Right lobe of liver (tissue), 6 donors: ENCODE measurements around the gene CELSR3. TPM values are rescaled to one million over a fixed set of nuclear protein-coding genes. Genes with fewer than 3 reads are reported as not detected.

Experiments
- ATAC-seq, 4 donors: fragments of 200-7000 bp; cut with Tn5 transposase; one replicate each; pipeline ENCODE4 v1.9.1; 2020; ENCODE audit warnings: mild to moderate bottlenecking in 4 of 4, moderate library complexity in 4 of 4
- DNase-seq, 3 donors: peaks; one replicate each; pipeline ENCODE4 v3.0.0-alpha.2; 2020
- H3K27ac ChIP-seq, 3 donors: fragments of 200-600 bp; one replicate each; pipeline ENCODE4 v1.8.0; 2022
- H3K27me3 ChIP-seq, 2 donors: fragments of 200-600 bp; one replicate each; pipeline ENCODE4 v1.8.0; 2022
- H3K36me3 ChIP-seq, 4 donors: fragments of 200-600 bp; sonication (generic) in 1 of 4; one replicate each; pipeline versions ENCODE4 v1.5.1 to v1.8.0; 2017 to 2022; ENCODE audit warnings: control low read depth in 1 of 4
- H3K4me1 ChIP-seq, 4 donors: fragments of 200-600 bp; sonication (generic) in 1 of 4; one replicate each; pipeline versions ENCODE4 v1.5.1 to v1.8.0; 2017 to 2022; ENCODE audit warnings: control low read depth in 1 of 4
- H3K4me3 ChIP-seq, 3 donors: fragments of 200-600 bp; one replicate each; pipeline ENCODE4 v1.8.0; 2022
- H3K9me3 ChIP-seq, 4 donors: fragments of 200-600 bp; sonication (generic) in 1 of 4; one replicate each; pipeline versions ENCODE4 v1.5.1 to v1.8.0; 2017 to 2022; ENCODE audit warnings: control low read depth in 1 of 4
- POLR2A ChIP-seq: fragments of 450-650 bp; IDR thresholded peaks from one replicate; pipeline ENCODE4 v1.6.1; 2017; ENCODE audit warnings: antibody characterized with exemption, mild to moderate bottlenecking
- WGBS: methylation state at CpG from one replicate; pipeline ENCODE4 v1.1.6; 2018; ENCODE audit warnings: low coverage, low lambda C conversion rate; ENCODE audit not compliant: insufficient coverage; ENCODE audit errors: missing lambda C conversion rate; 5-methylcytosine and 5-hydroxymethylcytosine counted together
- intact Hi-C, 2 donors: fragments of 100-400 bp; cut with DNase I; formaldehyde crosslinking; loops; one replicate each; pipeline versions ENCODE4 v1.11.2 to v1.14.1; 2022
- microRNA-seq, 2 donors: library from miRNA; unstranded; fragments of <30 nt; microRNA quantifications; one replicate each; pipeline ENCODE4, GENCODE V29; 2019 to 2020
- small RNA-seq, 2 experiments: library from RNA; depleted of rRNA; stranded (forward); fragments of <200 nt; gene quantifications; one replicate each; pipeline ENCODE3, GENCODE V24; 2016
- total RNA-seq, 6 experiments: library from RNA; depleted of rRNA in 2 of 6; stranded (reverse); fragments of >200 nt in 2 of 6; fragmentation: NEBNext Ultra II Directional in 3 of 6; extraction: Animal tissue kit (Norgen Biotek cat#: 25700) in 3 of 6; gene quantifications; one replicate each; pipeline versions ENCODE4 v1.1.0 to v1.2.4, GENCODE V29; 2016 to 2023
- TF ChIP-seq, protein P1 (sequence below), 4 donors: fragments of 200-600 bp in 3 of 4; fragments of 450-650 bp in 1 of 4; IDR thresholded peaks; one replicate each; pipeline versions ENCODE4 v1.5.1 to v1.8.0; 2016 to 2022; ENCODE audit warnings: antibody characterized with exemption in 4 of 4, mild to moderate bottlenecking in 2 of 4
- donor health status: DM: no; HTN: yes; CAD: no.
- donor health status: DM: no; HTN: no; CAD: no.
- donor health status: DM: no; HTN: no; CAD: no.
- donor health status: DM: no; HTN: yes; CAD: no.
- donor health status: DM: no; HTN: yes; CAD: no.

Gene CELSR3
- total RNA-seq, 6 experiments from 2014 or later = 0.15 to 0.68 (median 0.34) TPM

DNA sequence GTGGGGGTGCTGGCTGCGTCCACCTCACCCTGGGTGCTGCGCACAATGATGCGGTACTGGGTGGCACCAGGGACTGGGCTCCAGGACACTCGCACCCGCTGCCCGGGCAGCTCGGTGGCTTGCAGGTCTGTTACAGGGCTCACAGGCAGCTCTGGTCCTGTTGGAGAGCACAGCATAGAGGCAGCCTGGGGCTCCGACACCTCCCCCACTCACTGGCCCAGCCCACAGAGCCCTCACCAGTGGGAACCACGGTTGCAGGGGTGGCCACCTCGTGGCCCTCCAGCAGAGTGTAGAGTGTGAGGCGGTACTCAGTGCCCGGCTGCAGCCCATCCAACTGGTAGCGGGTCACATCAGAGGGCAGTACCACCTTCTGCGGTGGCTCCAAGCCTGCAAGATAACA, 71.2 kb downstream of the CELSR3 start:
- TF ChIP-seq, protein P1, sequence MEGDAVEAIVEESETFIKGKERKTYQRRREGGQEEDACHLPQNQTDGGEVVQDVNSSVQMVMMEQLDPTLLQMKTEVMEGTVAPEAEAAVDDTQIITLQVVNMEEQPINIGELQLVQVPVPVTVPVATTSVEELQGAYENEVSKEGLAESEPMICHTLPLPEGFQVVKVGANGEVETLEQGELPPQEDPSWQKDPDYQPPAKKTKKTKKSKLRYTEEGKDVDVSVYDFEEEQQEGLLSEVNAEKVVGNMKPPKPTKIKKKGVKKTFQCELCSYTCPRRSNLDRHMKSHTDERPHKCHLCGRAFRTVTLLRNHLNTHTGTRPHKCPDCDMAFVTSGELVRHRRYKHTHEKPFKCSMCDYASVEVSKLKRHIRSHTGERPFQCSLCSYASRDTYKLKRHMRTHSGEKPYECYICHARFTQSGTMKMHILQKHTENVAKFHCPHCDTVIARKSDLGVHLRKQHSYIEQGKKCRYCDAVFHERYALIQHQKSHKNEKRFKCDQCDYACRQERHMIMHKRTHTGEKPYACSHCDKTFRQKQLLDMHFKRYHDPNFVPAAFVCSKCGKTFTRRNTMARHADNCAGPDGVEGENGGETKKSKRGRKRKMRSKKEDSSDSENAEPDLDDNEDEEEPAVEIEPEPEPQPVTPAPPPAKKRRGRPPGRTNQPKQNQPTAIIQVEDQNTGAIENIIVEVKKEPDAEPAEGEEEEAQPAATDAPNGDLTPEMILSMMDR (IDR thresholded peaks at IDR 0.05) = no peak
- TF ChIP-seq POLR2A = no peak
- no CpG with 5 or more reads among the region's 14 CpGs for WGBS
- no peaks in the 10 kb centered on the region for H3K36me3 ChIP-seq
- H3K4me3 ChIP-seq = no peak overlapping the region
- no peaks in the 10 kb centered on the region for H3K4me1 ChIP-seq
- no peaks in the 10 kb centered on the region for H3K9me3 ChIP-seq
- no peak overlapping the region for H3K27ac ChIP-seq
- no peak for DNase-seq
- no peak for ATAC-seq
- intact Hi-C loops = no loop called here
- H3K27me3 ChIP-seq = no peaks in the 10 kb centered on the region

DNA sequence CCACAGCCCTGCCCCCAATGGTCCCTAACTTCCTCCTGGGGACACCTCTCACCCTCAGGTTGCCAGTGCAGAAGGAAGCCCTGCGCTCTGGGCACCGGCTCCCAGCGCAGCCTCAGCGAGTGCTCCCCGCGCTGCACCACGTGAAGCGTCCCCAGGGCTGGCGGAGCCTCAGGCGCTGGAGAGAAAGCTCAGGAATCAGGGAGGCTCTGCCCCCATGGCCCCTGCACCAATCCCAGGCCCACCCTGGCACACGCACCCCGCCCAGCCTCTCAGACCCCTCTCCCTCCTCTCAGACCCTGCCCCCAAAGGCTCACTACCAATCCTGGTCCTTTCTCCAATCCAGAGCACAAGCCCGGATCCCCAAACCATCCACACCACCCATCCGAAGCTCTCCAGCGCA, 74.5 kb downstream of the CELSR3 start:
- Histone ChIP-seq H3K9me3 (no peaks in the 10 kb centered on the region), H3K36me3 (no peaks in the 10 kb centered on the region), H3K27me3 (no peaks in the 10 kb centered on the region), H3K27ac (no peak overlapping the region), H3K4me3 (no peak overlapping the region), H3K4me1 (no peaks in the 10 kb centered on the region)
- ATAC-seq (no peak), DNase-seq (no peak)
- intact Hi-C loops = loop anchor here in 1 of 2 donors (10.0 kb wide), 1 partner anchor 977 kb away; no protein-coding TSS in a partner anchor
- WGBS = 83% methylated on average over 12 of the region's 15 CpGs
- TF ChIP-seq POLR2A = no peak
- TF ChIP-seq, protein P1 (IDR thresholded peaks at IDR 0.05) = no peak

DNA sequence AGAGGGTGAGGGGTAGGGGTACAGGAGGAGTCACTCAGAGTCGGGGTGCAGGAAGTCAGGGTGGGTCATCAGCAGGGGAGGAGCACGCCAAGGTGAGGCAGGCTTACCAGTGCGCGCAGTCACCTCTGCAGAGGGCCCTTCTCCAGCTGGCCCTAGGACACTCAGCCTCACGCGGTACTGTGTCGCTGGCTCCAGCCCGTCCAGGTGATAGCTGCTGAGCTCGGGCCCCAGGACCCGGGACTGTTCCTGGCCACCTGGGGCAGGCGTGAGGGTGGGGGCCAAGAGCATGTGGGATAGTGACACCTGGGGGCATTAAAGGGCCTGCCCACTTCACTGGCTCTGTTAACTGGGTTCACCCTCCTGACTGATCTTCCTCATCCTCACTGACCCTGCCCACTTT, 75.0 kb downstream of the CELSR3 start:
- Histone ChIP-seq H3K4me3 (no peak overlapping the region), H3K36me3 (no peaks in the 10 kb centered on the region), H3K27ac (no peak overlapping the region), H3K27me3 (no peaks in the 10 kb centered on the region), H3K4me1 (no peaks in the 10 kb centered on the region), H3K9me3 (no peaks in the 10 kb centered on the region)
- intact Hi-C loops = loop anchor here in 1 of 2 donors (10.0 kb wide), 1 partner anchor 977 kb away; no protein-coding TSS in a partner anchor
- no peak for TF ChIP-seq POLR2A
- TF ChIP-seq, protein P1 (IDR thresholded peaks at IDR 0.05) = no peak
- WGBS = 50% methylated on average over 1 of the region's 11 CpGs
- DNase-seq (no peak), ATAC-seq (no peak)

Small RNA genes lying within 50 kb of the gene (microRNA-seq; reads per million reads assigned to microRNA genes)
- gene MIR4793 = 0 reads per million in 2 donors

Small RNA genes lying within 50 kb of the gene (small RNA-seq; reads per million reads assigned to genes)
- 0 reads per million in 2 experiments for gene AC141002.1

Other genes with a start within 250 kb of the CELSR3 start
- 100 to 1,000 TPM in 2 of 6 experiments, 10 to 100 TPM in 4; 65.9 to 132 (median 86.5) TPM for gene PLXNB1, start 232.8 kb downstream of the CELSR3 start, total RNA-seq
- gene CCDC51, start 222.8 kb downstream of the CELSR3 start, total RNA-seq = 10 to 100 TPM in 2 of 6 experiments, 1 to 10 TPM in 4; 5.9 to 16.0 (median 8.1) TPM
- gene TMA7, start 222.6 kb downstream of the CELSR3 start, total RNA-seq = 100 to 1,000 TPM in 2 of 6 experiments, 10 to 100 TPM in 4; 64.8 to 182 (median 80.1) TPM
- gene ATRIP, start 216.1 kb downstream of the CELSR3 start, total RNA-seq = 1 to 10 TPM; 2.4 to 4.5 (median 3.2) TPM
- 100 to 1,000 TPM in 4 of 6 experiments, 10 to 100 TPM in 2; 76.3 to 118 (median 101) TPM for gene SHISA5, start 158.7 kb downstream of the CELSR3 start, total RNA-seq
- 10 to 100 TPM in 1 of 6 experiments, 1 to 10 TPM in 4, under 1 TPM in 1; 0.59 to 10.8 (median 1.4) TPM for gene PFKFB4, start 106.1 kb downstream of the CELSR3 start, total RNA-seq
- gene UCN2, start 99.1 kb downstream of the CELSR3 start, total RNA-seq = not detected
- gene COL7A1, start 67.6 kb downstream of the CELSR3 start, total RNA-seq = 1 to 10 TPM in 4 of 6 experiments, under 1 TPM in 2; 0.31 to 1.7 (median 1.1) TPM
- 100 to 1,000 TPM; 176 to 329 (median 213) TPM for gene UQCRC1, start 53.2 kb downstream of the CELSR3 start, total RNA-seq
- not detected for gene TMEM89, start 41.1 kb downstream of the CELSR3 start, total RNA-seq
- gene SLC26A6, start 27.4 kb downstream of the CELSR3 start, total RNA-seq = 1 to 10 TPM; 6.6 to 9.9 (median 8.6) TPM
- gene NCKIPSD, start 23.0 kb upstream of the CELSR3 start, total RNA-seq = 10 to 100 TPM in 4 of 6 experiments, 1 to 10 TPM in 2; 6.8 to 27.3 (median 12.3) TPM
- 10 to 100 TPM; 25.4 to 31.4 (median 27.4) TPM for gene IP6K2, start 54.3 kb upstream of the CELSR3 start, total RNA-seq
- 10 to 100 TPM; 21.9 to 31.1 (median 27.2) TPM for gene PRKAR2A, start 185.0 kb upstream of the CELSR3 start, total RNA-seq
- 100 to 1,000 TPM in 2 of 6 experiments, 10 to 100 TPM in 4; 54.4 to 114 (median 82.3) TPM for gene SLC25A20, start 236.0 kb upstream of the CELSR3 start, total RNA-seq